Spleen (tissue), 11 donors: ENCODE measurements around the gene TAB3. TPM values are rescaled to one million over a fixed set of nuclear protein-coding genes. Genes with fewer than 3 reads are reported as not detected.

Experiments used
- DNase-seq: peaks from one replicate; pipeline ENCODE4 v3.0.0-alpha.2; 2020
- H3K27ac ChIP-seq, 8 donors: fragments of 200-600 bp; sonication (generic) in 7 of 8; 1 replicate in 4 of 8; 2 replicates in 4 of 8; pipeline versions ENCODE4 v1.5.0 to v1.8.0; 2016 to 2021; ENCODE audit warnings: inconsistent platforms in 4 of 8, mild to moderate bottlenecking in 4 of 8, moderate library complexity in 1 of 8
- H3K27me3 ChIP-seq, 7 donors: fragments of 200-600 bp; sonication (generic) in 6 of 7; replicated peaks in 1 of 7; 1 replicate in 4 of 7; 2 replicates in 3 of 7; pipeline versions ENCODE4 v1.5.0 to v1.8.0; 2016 to 2021; ENCODE audit warnings: inconsistent platforms in 3 of 7, mild to moderate bottlenecking in 1 of 7
- H3K36me3 ChIP-seq, 6 donors: fragments of 200-600 bp; sonication (generic) in 5 of 6; 1 replicate in 4 of 6; 2 replicates in 2 of 6; pipeline versions ENCODE4 v1.5.0 to v1.8.0; 2016 to 2021; ENCODE audit warnings: inconsistent platforms in 2 of 6
- H3K4me1 ChIP-seq, 6 donors: fragments of 200-600 bp; sonication (generic) in 5 of 6; 1 replicate in 3 of 6; 2 replicates in 3 of 6; pipeline versions ENCODE4 v1.5.0 to v1.8.0; 2016 to 2021; ENCODE audit warnings: inconsistent platforms in 3 of 6
- H3K4me3 ChIP-seq, 8 donors: fragments of 200-600 bp; sonication (generic) in 7 of 8; 1 replicate in 4 of 8; 2 replicates in 4 of 8; pipeline versions ENCODE4 v1.5.0 to v1.8.0; 2016 to 2021; ENCODE audit warnings: inconsistent platforms in 4 of 8, mild to moderate bottlenecking in 4 of 8, moderate library complexity in 2 of 8
- H3K9me3 ChIP-seq, 8 donors: fragments of 200-600 bp; sonication (generic) in 7 of 8; 1 replicate in 4 of 8; 2 replicates in 4 of 8; pipeline versions ENCODE4 v1.5.0 to v1.8.0; 2016 to 2021; ENCODE audit warnings: inconsistent platforms in 4 of 8
- CTCF ChIP-seq, 11 experiments: fragments of 200-600 bp in 7 of 11; fragments of 450-650 bp in 4 of 11; sonication (generic) in 4 of 11; IDR thresholded peaks in 8 of 11; conservative IDR thresholded peaks in 3 of 11; 1 replicate in 7 of 11; 2 replicates in 4 of 11; pipeline versions ENCODE4 v1.4.0 to v1.8.0; 2016 to 2021; ENCODE audit warnings: antibody characterized with exemption in 11 of 11, inconsistent platforms in 4 of 11, mild to moderate bottlenecking in 1 of 11
- POLR2A ChIP-seq, 3 donors: fragments of 450-650 bp; IDR thresholded peaks; one replicate each; pipeline ENCODE4 v1.5.1; 2017; ENCODE audit warnings: antibody characterized with exemption in 3 of 3, mild to moderate bottlenecking in 1 of 3
- POLR2AphosphoS5 ChIP-seq, 3 donors: sonication (generic); formaldehyde crosslinking; IDR thresholded peaks; one replicate each; pipeline ENCODE4 v1.5.1; 2017; ENCODE audit warnings: antibody characterized with exemption in 3 of 3
- WGBS, 5 donors: extraction: QIAGEN DNeasy Blood & Tissue Kit in 3 of 5; methylation state at CpG; one replicate each; pipeline versions ENCODE4 v1.1.5 to v1.1.7; 2013 to 2018; 5-methylcytosine and 5-hydroxymethylcytosine counted together
- intact Hi-C: fragments of 100-400 bp; cut with DNase I; formaldehyde crosslinking; loops from one replicate; pipeline ENCODE4 v1.15.0; 2023; ENCODE audit warnings: low total_unique reads
- polyA plus RNA-seq, 3 donors: library from polyadenylated mRNA; stranded (reverse); fragments of 200-250 nt; gene quantifications; one replicate each; pipeline ENCODE4 v1.2.1, GENCODE V29; 2013
- total RNA-seq, 7 donors: library from RNA; depleted of rRNA in 3 of 7; stranded (reverse); fragments of >200 nt in 3 of 7; fragmentation: NEBNext Ultra II Directional in 4 of 7; extraction: Animal tissue kit (Norgen Biotek cat#: 25700) in 4 of 7; gene quantifications; one replicate each; pipeline versions ENCODE4 v1.1.0 to v1.2.1, GENCODE V29; 2016 to 2021
- donor health status: healthy with polysubstance abuse.
- donor health status: DM: no; HTN: no; CAD: no; lungs with moderate emphysema.
- donor health status: DM: no; HTN: no; CAD: no.
- donor health status: Bipolar disorder and iron deficiency.
- donor health status: healthy.
- donor health status: DM: no; HTN: no; CAD: no.
- donor health status: DM: yes; HTN: yes; CAD: no.

TAB3 gene
- total and polyA plus RNA-seq, 10 donors: 5.5 to 52.5 (median 19.3) TPM

DNA sequence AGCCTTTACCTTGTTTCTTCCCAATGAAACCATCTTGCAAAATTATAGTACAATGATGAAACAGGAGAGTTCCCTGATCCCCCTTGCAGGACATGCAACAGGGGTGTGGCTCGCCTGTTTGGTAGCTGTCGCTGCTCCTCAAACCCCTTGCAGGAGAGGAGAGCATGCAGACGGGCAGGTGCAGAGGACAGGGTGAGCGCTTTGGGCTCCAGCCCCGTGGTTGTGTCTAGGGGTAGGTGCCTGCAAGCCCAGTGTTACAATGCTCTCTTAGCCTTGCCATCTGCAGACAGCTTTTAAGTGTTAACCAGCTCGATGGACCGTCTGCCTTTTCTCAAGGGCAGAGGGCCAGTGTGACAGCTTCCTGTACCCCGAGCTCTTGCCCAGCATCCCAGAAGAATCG, 102.0 kb downstream of the TAB3 start:
- intact Hi-C loops: no loop called here
- H3K36me3 ChIP-seq: no peaks in the 10 kb centered on the region
- DNase-seq: no peak
- no peaks in the 10 kb centered on the region for H3K9me3 ChIP-seq
- no peak overlapping the region for H3K27ac ChIP-seq
- WGBS, 5 donors: 69 to 96% (median 82%) methylated on average over 3 to 9 of the region's 9 CpGs
- no peak overlapping the region for H3K4me3 ChIP-seq
- H3K27me3 ChIP-seq: no peaks in the 10 kb centered on the region
- TF ChIP-seq CTCF (IDR thresholded peaks at IDR 0.05 in 8 of 11, conservative IDR thresholded peaks at IDR 0.05 in 3 of 11) (no peak), POLR2AphosphoS5 (IDR thresholded peaks at IDR 0.05) (no peak), POLR2A (IDR thresholded peaks at IDR 0.05) (no peak)
- no peaks in the 10 kb centered on the region for H3K4me1 ChIP-seq

DNA sequence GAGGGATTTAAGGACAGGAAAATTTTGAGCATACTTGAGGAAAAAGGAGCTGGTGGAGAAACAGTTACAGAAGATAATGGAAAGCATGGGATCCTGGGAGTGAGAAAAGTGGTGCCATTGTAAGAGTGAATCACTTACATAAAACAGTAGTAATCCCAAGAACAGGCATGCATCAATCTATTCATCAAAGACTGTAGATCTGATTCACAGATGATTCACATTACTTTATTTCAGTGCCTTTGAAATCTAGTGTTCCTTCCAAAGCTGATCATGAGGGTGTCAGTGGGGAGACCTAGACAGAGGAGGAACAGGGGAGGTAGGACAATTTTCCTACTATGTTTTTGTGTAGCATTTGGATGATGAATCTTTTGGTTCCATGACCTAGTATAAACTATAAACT, 102.7 kb downstream of the TAB3 start:
- Histone ChIP-seq H3K4me3 (no peak overlapping the region), H3K36me3 (no peaks in the 10 kb centered on the region), H3K9me3 (no peaks in the 10 kb centered on the region), H3K4me1 (no peaks in the 10 kb centered on the region), H3K27me3 (no peaks in the 10 kb centered on the region), H3K27ac (no peak overlapping the region)
- DNase-seq: no peak
- intact Hi-C loops: no loop called here
- no peak for TF ChIP-seq POLR2AphosphoS5 (IDR thresholded peaks at IDR 0.05)
- TF ChIP-seq POLR2A (IDR thresholded peaks at IDR 0.05): no peak
- TF ChIP-seq CTCF (IDR thresholded peaks at IDR 0.05 in 8 of 11, conservative IDR thresholded peaks at IDR 0.05 in 3 of 11): no peak

GRCh38 chrX:30781711-30782444, 107.2 kb downstream of the TAB3 start:
- Histone ChIP-seq H3K4me1 (no peaks in the 10 kb centered on the region), H3K36me3 (no peaks in the 10 kb centered on the region), H3K9me3 (no peaks in the 10 kb centered on the region), H3K4me3 (no peak overlapping the region), H3K27me3 (peaks cover 0 to 7% (median 0%) of the 10 kb centered on the region in 7 donors), H3K27ac (no peak overlapping the region)
- WGBS, 5 donors: 3 to 26% (median 13%) methylated on average over 1 of the region's 1 CpG
- TF ChIP-seq POLR2AphosphoS5 (IDR thresholded peaks at IDR 0.05): no peak
- no peak for TF ChIP-seq POLR2A (IDR thresholded peaks at IDR 0.05)
- TF ChIP-seq CTCF (IDR thresholded peaks at IDR 0.05 in 8 of 11, conservative IDR thresholded peaks at IDR 0.05 in 3 of 11): no peak
- intact Hi-C loops: no loop called here
- DNase-seq: no peak

DNA sequence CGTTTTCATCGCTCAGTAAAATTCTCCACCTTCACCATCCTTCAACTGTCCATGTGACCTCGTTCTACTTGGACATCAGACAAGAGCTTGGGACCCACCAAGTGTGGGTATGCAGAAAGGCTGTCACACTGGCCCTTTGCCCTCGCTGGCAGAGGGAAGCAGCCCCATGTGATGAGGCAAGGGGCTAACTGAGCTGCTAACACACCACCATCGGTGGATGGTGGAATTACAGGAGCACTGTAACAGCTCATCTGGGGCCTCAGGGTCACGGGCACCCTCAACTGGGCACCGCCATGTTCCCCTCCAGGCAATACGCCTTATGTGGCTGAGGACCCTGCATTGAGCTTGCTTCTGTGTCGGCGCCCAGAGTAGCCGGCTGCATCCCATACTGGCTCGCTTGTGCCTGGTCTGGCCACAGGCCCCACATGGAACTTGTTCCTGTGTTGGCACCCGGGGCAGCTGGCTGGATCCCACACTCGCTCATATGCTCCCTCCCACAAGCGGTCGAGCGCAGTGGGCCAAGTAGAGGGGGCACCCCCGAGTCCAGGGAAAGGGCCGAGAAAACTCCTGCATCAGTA, 109.5 kb downstream of the TAB3 start:
- no peaks in the 10 kb centered on the region for H3K9me3 ChIP-seq
- no peaks in the 10 kb centered on the region for H3K4me1 ChIP-seq
- TF ChIP-seq CTCF (IDR thresholded peaks at IDR 0.05 in 8 of 11, conservative IDR thresholded peaks at IDR 0.05 in 3 of 11): no peak
- no peak for TF ChIP-seq POLR2AphosphoS5 (IDR thresholded peaks at IDR 0.05)
- TF ChIP-seq POLR2A (IDR thresholded peaks at IDR 0.05): no peak
- no peak for DNase-seq
- intact Hi-C loops: no loop called here
- H3K27ac ChIP-seq: no peak overlapping the region
- no peaks in the 10 kb centered on the region for H3K36me3 ChIP-seq
- 85 to 95% (median 92%) methylated on average over 13 to 19 of the region's 19 CpGs for WGBS, 5 donors
- peaks cover 0 to 7% (median 0%) of the 10 kb centered on the region in 7 donors for H3K27me3 ChIP-seq
- H3K4me3 ChIP-seq: no peak overlapping the region
